ENCODE results near the gene CUBN.

DNA sequence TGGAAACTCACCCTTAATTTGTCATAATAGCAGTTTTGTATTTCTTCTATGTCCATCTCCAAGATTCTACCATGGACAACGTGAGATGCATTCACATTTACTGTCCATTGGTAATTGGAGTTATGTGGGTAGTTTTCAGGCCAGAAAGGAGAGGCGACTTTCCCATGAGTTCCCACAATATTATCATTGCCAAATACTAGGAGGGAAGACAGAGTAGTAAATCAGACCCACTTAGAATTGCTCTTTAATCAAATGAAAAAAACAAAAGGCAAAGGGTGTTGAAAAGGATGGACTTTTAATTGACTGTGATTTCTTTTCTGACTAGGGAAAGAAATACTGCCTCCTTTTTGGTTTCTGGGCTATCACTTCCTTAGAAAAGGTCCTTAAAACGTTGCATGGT is 190.7 kb downstream of the CUBN start:
- TF ChIP-seq, protein P1, sequence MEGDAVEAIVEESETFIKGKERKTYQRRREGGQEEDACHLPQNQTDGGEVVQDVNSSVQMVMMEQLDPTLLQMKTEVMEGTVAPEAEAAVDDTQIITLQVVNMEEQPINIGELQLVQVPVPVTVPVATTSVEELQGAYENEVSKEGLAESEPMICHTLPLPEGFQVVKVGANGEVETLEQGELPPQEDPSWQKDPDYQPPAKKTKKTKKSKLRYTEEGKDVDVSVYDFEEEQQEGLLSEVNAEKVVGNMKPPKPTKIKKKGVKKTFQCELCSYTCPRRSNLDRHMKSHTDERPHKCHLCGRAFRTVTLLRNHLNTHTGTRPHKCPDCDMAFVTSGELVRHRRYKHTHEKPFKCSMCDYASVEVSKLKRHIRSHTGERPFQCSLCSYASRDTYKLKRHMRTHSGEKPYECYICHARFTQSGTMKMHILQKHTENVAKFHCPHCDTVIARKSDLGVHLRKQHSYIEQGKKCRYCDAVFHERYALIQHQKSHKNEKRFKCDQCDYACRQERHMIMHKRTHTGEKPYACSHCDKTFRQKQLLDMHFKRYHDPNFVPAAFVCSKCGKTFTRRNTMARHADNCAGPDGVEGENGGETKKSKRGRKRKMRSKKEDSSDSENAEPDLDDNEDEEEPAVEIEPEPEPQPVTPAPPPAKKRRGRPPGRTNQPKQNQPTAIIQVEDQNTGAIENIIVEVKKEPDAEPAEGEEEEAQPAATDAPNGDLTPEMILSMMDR (IDR thresholded peaks at IDR 0.05; ENCODE audit: insufficient read depth, low read depth, low read length), result no peak
- no peak for TF ChIP-seq EZH2 (IDR thresholded peaks at IDR 0.05; ENCODE audit: insufficient read depth, low read length)

Measured in astrocyte (in vitro differentiated cells and primary cell).